Cardiac septum (tissue), 1 donor: Measurements from ENCODE around the gene AGBL1. TPM values are rescaled to one million over a fixed set of nuclear protein-coding genes. Genes with fewer than 3 reads are reported as not detected.
A peak's percentile ranks its signal among the peaks of the same experiment; 100 is the strongest.

ENCODE experiments used
- DNase-seq: peaks from one replicate; pipeline ENCODE4 v3.0.0-alpha.2; 2020; ENCODE audit warnings: low spot score
- intact Hi-C: fragments of 100-400 bp; cut with DNase I; formaldehyde crosslinking; loops from one replicate; pipeline ENCODE4 v1.14.0; 2022
- total RNA-seq: library from RNA; stranded (reverse); fragmentation: NEBNext Ultra II Directional; extraction: Animal tissue kit (Norgen Biotek cat#: 25700); gene quantifications from one replicate; pipeline ENCODE4 v1.2.1, GENCODE V29; 2021
- donor health status: DM: no; HTN: no; CAD: no.

Gene AGBL1
- total RNA-seq, 1 donor from 2014 or later, result 0.19 TPM

GRCh38 chr15:86813892-86814291 lies 734.2 kb downstream of the AGBL1 start:
- intact Hi-C loops, result no loop called here
- DNase-seq, result no peak

GRCh38 chr15:86829245-86829644 lies 749.6 kb downstream of the AGBL1 start:
- intact Hi-C loops, result no loop called here

GRCh38 chr15:86830304-86830703 lies 750.6 kb downstream of the AGBL1 start:
- intact Hi-C loops, result no loop called here
- DNase-seq, result no peak

More at GRCh38 chr15:86829245-86829644, 749.6 kb downstream of the AGBL1 start:
- DNase-seq, result no peak

GRCh38 chr15:86833595-86833994 lies 753.9 kb downstream of the AGBL1 start:
- no peak for DNase-seq
- intact Hi-C loops, result no loop called here

- DNase-seq, result no peak
- intact Hi-C loops, result no loop called here
These were observed 754.6 kb downstream of the AGBL1 start for GRCh38 chr15:86834115-86834863.

GRCh38 chr15:86837294-86838061 lies 757.8 kb downstream of the AGBL1 start:
- intact Hi-C loops, result no loop called here
- DNase-seq, result no peak

- no peak for DNase-seq
- intact Hi-C loops, result no loop called here
These were observed 759.8 kb downstream of the AGBL1 start for GRCh38 chr15:86839502-86839901.

- no peak for DNase-seq
- intact Hi-C loops, result no loop called here
These were observed 761.3 kb downstream of the AGBL1 start for GRCh38 chr15:86840996-86841395.

GRCh38 chr15:86842199-86842598 lies 762.5 kb downstream of the AGBL1 start:
- no peak for DNase-seq
- intact Hi-C loops, result no loop called here

GRCh38 chr15:86846036-86846435 lies 766.4 kb downstream of the AGBL1 start:
- DNase-seq, result no peak
- intact Hi-C loops, result no loop called here

GRCh38 chr15:86849136-86849535 lies 769.5 kb downstream of the AGBL1 start:
- intact Hi-C loops, result no loop called here
- DNase-seq, result no peak

- peak; percentile 74 for DNase-seq
- intact Hi-C loops, result no loop called here
These were observed 770.1 kb downstream of the AGBL1 start for GRCh38 chr15:86849558-86850285.

GRCh38 chr15:86850939-86851338 lies 771.3 kb downstream of the AGBL1 start:
- intact Hi-C loops, result no loop called here
- no peak for DNase-seq

GRCh38 chr15:86852741-86853140 lies 773.1 kb downstream of the AGBL1 start:
- no peak for DNase-seq
- intact Hi-C loops, result no loop called here

GRCh38 chr15:86854176-86854575 lies 774.5 kb downstream of the AGBL1 start:
- intact Hi-C loops, result no loop called here
- DNase-seq, result no peak

- DNase-seq, result no peak
- intact Hi-C loops, result no loop called here
These were observed 775.9 kb downstream of the AGBL1 start for GRCh38 chr15:86855307-86856291.

GRCh38 chr15:86857701-86858100 lies 778.0 kb downstream of the AGBL1 start:
- intact Hi-C loops, result no loop called here
- DNase-seq, result no peak

- DNase-seq, result no peak
- intact Hi-C loops, result no loop called here
These were observed 783.7 kb downstream of the AGBL1 start for GRCh38 chr15:86863226-86863915.

- DNase-seq, result no peak
- intact Hi-C loops, result no loop called here
These were observed 786.2 kb downstream of the AGBL1 start for GRCh38 chr15:86865920-86866319.
